Neutrophil (primary cell): ENCODE data around the gene SDC1.

Source experiments
- H3K27ac ChIP-seq: fragments of 200-600 bp; sonication (generic); 2 replicates; pipeline ENCODE4 v1.5.1; 2016; ENCODE audit warnings: mild to moderate bottlenecking, moderate library complexity
- H3K27me3 ChIP-seq: fragments of 200-600 bp; sonication (generic); 2 replicates; pipeline ENCODE4 v1.6.0; 2016; ENCODE audit warnings: mild to moderate bottlenecking
- H3K36me3 ChIP-seq: fragments of 200-600 bp; sonication (generic); 2 replicates; pipeline ENCODE4 v1.5.1; 2017
- H3K4me1 ChIP-seq, 2 experiments: fragments of 200-600 bp in 1 of 2; sonication (generic) in 1 of 2; 1 replicate in 1 of 2; 2 replicates in 1 of 2; pipeline versions ENCODE4 v1.5.1 to v1.6.1; 2013 to 2016; ENCODE audit warnings: low read depth in 1 of 2, low read length in 1 of 2, mild to moderate bottlenecking in 1 of 2, moderate library complexity in 1 of 2; ENCODE audit not compliant: control insufficient read depth in 1 of 2, insufficient read depth in 1 of 2
- H3K4me3 ChIP-seq, 2 experiments: fragments of 200-600 bp in 1 of 2; sonication (generic) in 1 of 2; 1 replicate in 1 of 2; 2 replicates in 1 of 2; pipeline ENCODE4 v1.5.1; 2013 to 2016; ENCODE audit warnings: low read depth in 1 of 2, low read length in 1 of 2, mild to moderate bottlenecking in 1 of 2, moderate library complexity in 1 of 2
- H3K9me3 ChIP-seq: fragments of 200-600 bp; sonication (generic); 2 replicates; pipeline ENCODE4 v1.5.1; 2016
- TF ChIP-seq, protein P1 (sequence below): fragments of 200-600 bp; sonication (generic); IDR thresholded peaks from 2 replicates; pipeline ENCODE4 v1.5.1; 2016; ENCODE audit warnings: antibody characterized with exemption

Gene SDC1

DNA sequence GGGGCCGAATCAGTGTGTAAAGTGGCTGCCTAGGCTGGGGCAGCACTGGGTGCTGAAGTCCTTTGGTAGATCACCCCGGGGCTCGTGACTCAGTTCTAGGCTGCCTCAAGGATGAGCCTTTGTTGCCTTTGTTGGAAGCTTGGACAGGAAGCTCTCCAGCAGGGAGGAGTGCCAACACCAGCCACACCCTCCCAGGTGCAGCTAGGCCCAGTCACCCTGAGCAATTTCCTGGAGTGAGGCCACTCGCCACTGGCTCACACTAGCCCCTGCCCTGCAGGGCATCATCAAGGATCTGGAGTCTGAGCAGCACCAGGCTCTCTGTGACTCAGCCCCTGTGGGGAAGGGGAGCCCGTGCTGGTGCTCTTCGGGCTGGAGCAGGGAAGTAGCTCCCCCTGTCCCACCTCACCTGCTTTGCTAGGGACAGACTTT is 6.7 kb upstream of the SDC1 start:
- TF ChIP-seq, protein P1, sequence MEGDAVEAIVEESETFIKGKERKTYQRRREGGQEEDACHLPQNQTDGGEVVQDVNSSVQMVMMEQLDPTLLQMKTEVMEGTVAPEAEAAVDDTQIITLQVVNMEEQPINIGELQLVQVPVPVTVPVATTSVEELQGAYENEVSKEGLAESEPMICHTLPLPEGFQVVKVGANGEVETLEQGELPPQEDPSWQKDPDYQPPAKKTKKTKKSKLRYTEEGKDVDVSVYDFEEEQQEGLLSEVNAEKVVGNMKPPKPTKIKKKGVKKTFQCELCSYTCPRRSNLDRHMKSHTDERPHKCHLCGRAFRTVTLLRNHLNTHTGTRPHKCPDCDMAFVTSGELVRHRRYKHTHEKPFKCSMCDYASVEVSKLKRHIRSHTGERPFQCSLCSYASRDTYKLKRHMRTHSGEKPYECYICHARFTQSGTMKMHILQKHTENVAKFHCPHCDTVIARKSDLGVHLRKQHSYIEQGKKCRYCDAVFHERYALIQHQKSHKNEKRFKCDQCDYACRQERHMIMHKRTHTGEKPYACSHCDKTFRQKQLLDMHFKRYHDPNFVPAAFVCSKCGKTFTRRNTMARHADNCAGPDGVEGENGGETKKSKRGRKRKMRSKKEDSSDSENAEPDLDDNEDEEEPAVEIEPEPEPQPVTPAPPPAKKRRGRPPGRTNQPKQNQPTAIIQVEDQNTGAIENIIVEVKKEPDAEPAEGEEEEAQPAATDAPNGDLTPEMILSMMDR, result no peak
- Histone ChIP-seq H3K36me3 (no peaks in the 10 kb centered on the region), H3K4me3 (no peak overlapping the region), H3K9me3 (no peaks in the 10 kb centered on the region), H3K27ac (no peak overlapping the region), H3K27me3 (peaks cover 49% of the 10 kb centered on the region), H3K4me1 (no peaks in the 10 kb centered on the region)

DNA sequence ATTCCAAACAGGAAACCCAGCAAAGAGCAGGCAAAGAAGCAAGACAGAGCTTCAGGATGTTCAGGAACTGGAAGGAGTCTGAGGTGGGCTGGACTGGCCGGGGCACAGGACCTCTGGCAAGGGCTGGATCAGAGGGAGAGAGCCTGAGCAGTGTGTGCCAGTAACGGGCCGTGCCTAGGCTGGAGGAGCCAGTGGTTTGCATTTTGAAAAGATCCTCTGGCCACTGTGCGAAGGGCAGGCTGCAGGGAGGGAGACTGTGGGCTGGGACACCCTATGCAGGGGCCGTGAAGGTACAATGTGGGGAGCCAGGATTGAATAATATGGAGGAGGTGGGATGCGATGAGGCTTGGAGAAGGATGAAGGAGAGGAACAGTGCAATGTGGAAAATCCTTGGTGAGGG is 6.2 kb upstream of the SDC1 start:
- H3K27ac ChIP-seq, result no peak overlapping the region
- H3K4me3 ChIP-seq, result no peak overlapping the region
- no peaks in the 10 kb centered on the region for H3K4me1 ChIP-seq

DNA sequence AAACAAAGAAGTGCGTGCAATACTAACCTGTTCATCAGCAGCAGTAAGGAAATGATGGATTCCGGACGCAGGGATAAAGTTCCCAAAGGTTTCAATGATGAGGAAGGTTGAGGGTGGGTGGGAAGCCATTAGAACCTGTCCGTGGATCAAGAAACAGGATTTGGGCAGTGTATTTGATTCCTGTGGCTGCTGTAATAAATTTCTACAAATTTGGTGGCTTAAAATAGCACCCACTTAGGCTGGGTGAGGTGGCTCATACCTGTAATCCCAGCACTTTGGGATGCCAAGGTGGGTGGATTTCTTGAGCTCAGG is 5.1 kb upstream of the SDC1 start:
- no peaks in the 10 kb centered on the region for H3K36me3 ChIP-seq
- TF ChIP-seq, protein P1, result no peak
- no peak overlapping the region for H3K27ac ChIP-seq
- H3K27me3 ChIP-seq, result peaks cover 58% of the 10 kb centered on the region
- H3K9me3 ChIP-seq, result no peaks in the 10 kb centered on the region
- no peak overlapping the region for H3K4me3 ChIP-seq
- peaks cover 7% of the 10 kb centered on the region in 2 experiments for H3K4me1 ChIP-seq

More for the DNA sequence above, 6.2 kb upstream of the SDC1 start:
- TF ChIP-seq, protein P1, result no peak
- Histone ChIP-seq H3K27me3 (peaks cover 49% of the 10 kb centered on the region), H3K36me3 (no peaks in the 10 kb centered on the region), H3K9me3 (no peaks in the 10 kb centered on the region)

DNA sequence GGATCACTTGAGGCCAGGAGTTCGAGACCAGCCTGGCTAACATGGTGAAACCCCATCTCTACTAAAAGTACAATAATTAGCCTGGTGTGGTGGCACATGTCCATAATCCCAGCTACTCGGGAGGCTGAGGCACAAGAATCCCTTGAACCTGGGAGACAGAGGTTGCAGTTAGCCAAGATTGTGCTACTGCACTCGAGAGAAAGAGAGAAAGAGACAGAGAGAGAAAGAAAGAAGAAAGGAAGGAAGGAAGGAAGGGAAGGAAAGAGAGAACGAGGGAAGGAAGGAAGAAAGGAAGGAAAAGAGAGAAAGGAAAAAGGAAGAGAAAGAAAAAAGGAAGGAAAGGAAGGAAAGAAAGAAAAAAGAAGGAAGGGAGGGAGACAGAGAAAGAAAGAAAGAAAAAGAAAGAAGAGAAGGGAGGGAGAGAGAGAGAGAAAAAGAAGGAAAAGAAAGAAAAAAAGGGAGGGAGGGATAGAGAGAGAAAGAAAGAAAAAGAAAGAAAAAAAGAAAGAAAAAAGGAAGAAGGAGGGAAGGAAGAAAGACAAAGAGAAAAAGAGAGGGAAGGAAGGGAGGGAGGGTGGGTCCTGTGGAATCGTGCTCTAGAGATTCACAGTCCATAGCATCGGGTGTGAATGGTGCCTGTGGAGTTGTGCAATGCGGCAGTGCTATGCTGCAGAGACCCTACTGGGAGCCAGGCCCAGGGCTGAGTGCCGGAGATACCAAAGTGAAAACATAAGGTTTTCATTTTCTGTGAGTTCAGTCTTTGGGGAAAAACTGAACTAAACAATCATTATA is 4.6 kb upstream of the SDC1 start:
- TF ChIP-seq, protein P1, result no peak
- H3K4me1 ChIP-seq, result peaks cover 7 to 13% of the 10 kb centered on the region in 2 experiments
- peaks cover 63% of the 10 kb centered on the region for H3K27me3 ChIP-seq
- H3K4me3 ChIP-seq, result no peak overlapping the region
- H3K27ac ChIP-seq, result no peak overlapping the region
- no peaks in the 10 kb centered on the region for H3K9me3 ChIP-seq
- H3K36me3 ChIP-seq, result no peaks in the 10 kb centered on the region

DNA sequence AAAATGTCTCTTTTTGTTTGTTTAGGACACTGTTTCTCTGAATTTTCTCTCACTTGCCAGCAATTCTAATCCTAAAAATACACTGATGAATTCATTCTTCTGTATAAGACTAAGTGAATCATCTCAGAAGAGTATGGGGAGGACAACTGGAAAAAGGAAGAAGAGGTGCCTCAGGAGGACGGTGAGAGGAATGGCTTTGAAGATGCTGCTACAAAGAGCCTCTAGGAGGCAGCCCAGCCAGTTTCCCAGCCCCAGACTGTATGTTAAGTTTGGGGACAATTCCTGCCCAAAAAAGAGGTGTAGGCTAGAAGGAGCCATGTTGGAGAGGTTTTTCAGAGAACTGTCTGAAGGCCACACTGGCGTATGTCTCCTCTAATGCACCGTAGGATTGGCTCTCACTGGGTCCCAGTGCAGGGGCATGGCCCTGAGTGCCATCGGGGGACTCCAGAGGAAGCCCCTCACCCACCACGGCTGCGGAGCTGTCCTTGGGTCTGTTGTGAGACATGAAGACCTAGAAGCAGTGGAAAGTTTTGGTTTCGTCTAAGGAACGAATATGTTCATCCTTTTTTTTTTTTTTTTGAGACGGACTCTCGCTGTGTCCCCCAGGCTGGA is 3.1 kb upstream of the SDC1 start:
- Histone ChIP-seq H3K27me3 (peaks cover 78% of the 10 kb centered on the region), H3K27ac (no peak overlapping the region)
- TF ChIP-seq, protein P1, result no peak

More for the DNA sequence above, 3.1 kb upstream of the SDC1 start:
- Histone ChIP-seq H3K9me3 (no peaks in the 10 kb centered on the region), H3K4me3 (no peak overlapping the region), H3K4me1 (peaks cover 13 to 26% of the 10 kb centered on the region in 2 experiments), H3K36me3 (no peaks in the 10 kb centered on the region)
